Measurements from ENCODE around the gene FBXO15.

Gene FBXO15

DNA sequence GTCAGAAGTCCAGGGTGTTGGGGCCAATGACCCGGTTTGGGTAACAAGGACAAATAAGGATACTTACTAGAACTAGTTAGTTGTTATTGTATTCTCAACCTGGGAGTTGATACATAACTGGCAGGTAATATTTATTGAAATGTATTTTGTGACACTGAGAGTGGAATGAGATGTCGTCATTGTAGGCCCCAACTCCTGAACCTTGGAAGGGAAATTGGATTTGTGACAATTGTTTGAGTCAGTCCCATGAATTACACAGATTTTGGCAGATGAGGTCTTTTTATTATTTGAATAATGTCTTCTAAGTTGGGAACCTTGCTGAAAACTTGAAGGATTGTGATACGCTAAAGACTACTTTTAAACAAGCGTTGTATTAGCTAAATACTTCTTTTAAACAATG, 5.7 kb upstream of the FBXO15 start:
- no peak for DNase-seq (ENCODE audit: low read depth)

DNA sequence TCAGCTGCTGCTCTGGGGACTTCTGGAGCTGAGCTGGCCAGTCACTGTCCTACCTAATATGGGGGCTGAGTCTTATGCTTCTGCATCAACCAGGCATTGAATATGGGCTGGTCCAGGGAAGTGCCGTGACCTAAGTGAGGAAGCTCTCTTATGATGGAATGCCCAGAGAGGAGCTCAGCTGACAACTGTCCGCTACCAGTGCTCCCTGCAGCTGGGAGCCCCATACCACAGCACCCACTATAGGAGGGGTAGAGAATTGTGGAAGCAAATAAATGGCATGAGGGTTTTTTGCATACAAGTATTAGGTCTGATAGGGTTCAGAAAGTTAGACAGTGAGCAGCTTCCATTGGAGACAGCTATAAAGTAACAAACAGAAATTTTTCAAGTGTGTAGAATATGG, 5.2 kb upstream of the FBXO15 start:
- DNase-seq (ENCODE audit: low read depth): no peak

DNA sequence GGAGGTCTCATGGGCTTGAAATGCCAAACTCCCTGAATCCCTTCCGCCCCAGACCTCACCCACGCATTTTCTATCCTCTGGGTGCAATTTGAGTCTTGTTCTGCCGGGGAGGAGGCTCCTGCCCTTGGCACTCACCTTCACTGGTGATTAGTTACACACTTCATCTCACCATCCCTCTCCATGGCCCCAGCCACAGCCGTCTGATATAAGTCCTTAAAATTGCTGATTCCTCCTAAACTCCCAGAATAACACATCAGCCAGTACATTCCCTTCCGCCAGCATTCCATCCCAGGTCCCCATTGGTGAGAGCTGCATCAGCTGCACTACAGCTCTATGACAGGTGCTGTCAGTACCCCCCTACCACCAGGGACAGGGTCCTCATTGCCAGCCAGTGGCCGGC, 4.6 kb upstream of the FBXO15 start:
- DNase-seq (ENCODE audit: low read depth): no peak

DNA sequence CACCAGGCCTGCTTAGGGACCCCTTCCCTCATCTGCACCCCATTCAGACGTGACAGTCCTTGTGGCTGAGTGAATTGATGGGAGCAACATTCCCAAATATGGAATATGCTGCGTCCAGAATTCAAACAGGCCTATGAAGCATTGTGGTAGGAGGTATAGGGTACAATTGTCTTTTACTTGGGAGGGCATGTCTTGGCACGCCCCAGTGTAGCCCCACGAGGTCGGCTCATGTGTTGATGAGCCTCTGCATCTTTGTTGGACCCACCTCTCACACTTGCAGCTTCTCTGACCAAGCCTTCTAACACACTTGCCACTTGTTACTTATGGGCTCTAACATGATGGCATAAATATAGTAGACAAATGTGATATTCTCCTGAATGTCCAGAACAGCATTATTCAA, 2.2 kb upstream of the FBXO15 start:
- no peak for DNase-seq (ENCODE audit: low read depth)

DNA sequence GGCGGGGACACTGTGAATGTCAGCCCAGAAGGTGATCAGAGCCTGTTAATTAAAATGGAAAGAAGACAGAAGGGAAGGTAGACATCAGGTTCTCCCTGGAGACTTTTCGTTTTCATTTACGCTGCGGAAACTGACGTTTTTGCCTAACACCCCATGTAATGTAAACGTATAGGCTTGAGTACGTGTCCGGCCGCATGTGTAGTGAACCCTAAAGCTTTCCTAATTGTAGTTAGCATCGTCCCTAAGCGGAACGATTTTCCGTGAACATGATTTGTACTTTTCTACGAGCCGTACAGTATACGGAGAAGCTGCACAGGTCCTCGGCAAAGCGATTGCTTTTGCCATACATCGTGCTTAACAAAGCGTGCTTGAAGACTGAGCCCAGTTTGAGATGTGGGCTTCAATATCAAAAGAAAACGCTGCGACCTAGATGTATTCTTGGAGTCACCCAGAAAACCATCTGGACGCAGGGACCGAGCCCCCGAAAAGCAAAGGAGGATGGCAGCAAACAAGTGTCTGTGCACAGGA, 973 bp upstream of the FBXO15 start:
- no peak for DNase-seq (ENCODE audit: low read depth)

DNA sequence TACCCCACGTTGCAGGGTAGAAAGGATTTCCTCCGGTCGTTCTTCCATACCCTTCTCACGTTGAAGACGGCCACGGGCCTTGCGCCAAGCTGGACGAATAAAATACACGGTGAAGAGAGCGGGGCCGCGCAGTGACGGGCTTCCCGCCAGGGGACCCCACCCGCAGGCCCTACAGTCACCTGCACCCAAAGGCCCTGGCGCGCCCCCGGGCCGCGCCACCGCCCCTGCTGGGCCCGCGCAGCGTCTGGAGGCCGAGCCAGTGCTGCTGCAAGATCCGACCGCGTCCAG, 199 bp downstream of the FBXO15 start:
- DNase-seq (ENCODE audit: low read depth): no peak

DNA sequence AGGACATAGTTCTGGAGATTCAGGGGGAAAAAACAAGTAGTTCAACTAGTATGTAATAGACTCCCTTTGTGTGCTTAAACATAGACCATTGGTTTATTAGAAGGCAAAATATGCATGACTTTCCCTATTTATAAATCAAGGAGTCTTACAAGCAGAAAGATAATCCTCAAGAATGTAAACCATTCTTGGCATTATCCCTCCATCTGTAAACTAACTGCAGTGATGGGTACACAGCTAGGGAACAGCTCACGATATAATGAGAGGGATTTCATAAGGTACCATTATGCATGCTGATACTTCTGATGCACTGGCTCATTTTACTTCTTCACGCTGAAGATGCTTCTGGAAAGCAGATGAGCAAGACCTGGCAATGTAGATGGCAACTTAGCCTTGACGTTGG, 878 bp downstream of the FBXO15 start:
- DNase-seq (ENCODE audit: low read depth): no peak

DNA sequence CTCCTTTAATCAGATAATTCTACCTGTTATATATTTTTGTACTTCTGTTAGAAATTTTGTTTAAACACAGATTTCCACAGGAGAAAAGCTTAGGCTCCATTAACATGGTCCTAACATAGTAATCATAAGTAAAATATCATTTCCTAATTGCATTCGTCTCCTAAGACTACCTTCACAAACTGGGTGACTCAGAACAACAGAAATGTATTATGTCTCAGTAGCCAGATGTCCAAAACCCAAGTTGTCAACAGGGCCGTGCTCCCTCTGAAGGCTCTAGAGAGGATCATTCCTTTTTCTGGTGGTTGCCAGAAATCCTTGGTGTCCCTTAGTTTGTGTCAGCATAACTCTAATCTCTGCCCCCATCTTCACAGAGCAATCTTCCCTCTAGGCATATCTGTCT, 5.4 kb downstream of the FBXO15 start:
- DNase-seq (ENCODE audit: low read depth): no peak

DNA sequence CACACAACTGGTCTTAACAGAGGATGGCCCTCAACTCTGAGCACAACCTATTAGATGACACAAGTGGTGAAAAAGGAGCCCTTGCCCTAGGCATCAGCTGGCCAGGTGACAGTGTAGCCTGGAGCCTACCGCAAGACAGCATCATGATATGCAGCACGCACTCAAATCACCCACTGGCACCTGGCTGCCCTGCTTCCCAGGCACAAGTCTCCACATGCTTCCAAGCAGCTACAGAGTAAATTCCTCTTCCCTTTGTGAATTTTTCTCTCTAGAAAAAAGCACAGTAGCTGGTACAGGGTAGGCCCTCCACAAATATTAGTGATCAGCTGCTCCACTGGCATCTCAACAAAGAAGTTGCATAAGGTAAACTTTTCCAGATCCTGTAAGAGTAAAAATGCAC, 6.0 kb downstream of the FBXO15 start:
- no peak for DNase-seq (ENCODE audit: low read depth)

DNA sequence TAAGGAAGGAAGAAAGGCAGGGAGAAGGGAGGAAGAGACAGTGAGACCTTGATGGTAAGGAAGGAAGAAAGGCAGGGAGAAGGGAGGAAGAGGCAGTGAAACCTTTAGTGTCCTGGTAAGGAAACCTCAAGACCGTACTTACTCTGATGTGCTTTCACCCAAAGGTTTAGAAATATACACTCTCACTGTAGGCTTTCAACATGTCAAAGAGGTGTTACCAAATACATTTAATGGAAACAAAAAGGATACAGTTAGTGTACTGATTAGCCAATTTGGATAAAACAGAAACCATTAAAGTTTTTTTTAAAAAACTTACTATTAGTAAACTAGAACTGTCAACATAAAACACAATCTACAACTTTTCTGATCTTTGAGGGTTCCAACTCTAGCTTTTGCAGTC, 7.1 kb downstream of the FBXO15 start:
- DNase-seq (ENCODE audit: low read depth): no peak

DNA sequence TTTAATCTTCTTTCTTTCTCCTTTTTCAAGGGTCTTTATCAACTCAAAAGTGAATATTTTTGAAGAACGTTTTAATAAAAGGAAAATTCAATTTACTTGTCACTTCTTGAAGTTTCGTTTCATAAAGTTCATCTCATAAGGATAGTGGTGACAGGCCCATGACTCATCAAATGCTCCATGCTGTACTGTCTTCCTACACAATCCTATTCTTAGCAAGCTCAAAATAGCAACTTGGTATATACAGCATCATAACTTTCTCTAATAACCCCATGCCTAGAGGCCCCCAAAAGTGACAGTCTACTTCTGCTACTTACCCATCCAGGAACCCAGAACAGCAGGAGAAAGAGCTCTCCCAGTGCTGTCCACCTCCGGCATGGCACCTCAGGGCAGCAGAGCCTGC, 7.7 kb downstream of the FBXO15 start:
- DNase-seq (ENCODE audit: low read depth): no peak

DNA sequence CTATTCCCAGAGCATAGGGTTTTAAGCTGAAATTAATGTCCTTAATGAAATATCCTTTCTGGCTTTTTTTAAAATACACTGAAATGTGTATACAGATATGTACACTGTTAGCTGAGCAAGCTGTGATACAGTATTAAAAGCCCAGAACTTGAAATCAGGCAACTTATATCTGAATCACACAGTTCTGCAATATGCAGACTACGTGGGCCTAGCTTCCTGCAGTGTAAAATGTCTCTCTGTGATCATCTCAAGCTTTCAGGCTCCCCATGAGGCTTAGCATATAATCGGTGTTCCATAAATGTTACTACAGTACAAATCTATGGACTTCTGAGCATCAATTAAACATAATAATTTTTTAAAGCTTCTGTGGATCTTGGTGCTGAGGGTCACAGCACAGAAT, 8.2 kb downstream of the FBXO15 start:
- no peak for DNase-seq (ENCODE audit: low read depth)

DNA sequence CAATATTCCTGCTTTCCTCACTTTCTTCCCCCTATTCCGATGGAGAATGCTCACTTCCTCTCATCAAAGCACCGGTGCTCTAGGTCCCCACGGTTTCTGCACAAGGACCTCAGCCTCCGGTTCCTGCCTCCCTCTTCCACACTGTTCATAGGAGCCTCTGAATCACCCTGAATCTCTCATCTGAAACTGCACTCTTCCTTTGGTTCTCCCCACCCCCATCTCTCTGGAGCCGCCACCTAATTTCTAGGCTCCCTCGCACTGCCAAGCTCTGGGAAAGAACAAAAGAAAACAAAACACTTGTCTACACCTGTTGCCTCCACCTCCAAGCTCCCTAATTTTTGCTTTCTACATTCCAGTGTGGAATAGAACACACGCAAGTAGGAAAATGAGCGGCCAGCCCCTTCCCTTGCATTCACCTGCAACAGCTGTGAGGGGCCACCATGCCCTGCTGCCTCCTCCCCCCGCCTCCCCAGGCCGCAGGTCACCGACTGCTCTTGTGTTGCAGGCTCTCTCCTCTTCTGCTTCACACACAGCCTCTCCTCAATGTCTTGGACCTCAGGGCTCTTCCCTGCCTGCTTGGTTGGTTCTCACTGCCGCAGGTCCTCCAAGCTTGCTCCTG, 9.6 kb downstream of the FBXO15 start:
- DNase-seq (ENCODE audit: low read depth): no peak

DNA sequence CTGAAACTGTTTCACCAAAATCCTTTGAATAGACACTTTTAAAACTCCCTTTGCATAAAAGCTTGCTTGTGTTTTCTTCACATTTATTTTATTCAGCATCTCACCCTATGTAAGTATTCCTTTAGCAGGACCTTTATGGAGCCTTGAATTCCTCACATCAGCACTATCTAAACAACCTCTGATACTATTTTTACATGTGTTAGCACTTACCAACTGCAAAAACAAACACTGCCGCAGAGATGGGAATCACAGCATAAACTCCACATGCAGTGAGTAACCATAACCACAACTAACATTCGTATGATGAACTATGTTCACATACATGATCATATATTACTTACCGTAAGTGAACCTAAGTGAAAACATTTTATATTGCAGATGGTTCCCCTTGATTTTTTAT, 15.4 kb downstream of the FBXO15 start:
- no peak for DNase-seq (ENCODE audit: low read depth)

DNA sequence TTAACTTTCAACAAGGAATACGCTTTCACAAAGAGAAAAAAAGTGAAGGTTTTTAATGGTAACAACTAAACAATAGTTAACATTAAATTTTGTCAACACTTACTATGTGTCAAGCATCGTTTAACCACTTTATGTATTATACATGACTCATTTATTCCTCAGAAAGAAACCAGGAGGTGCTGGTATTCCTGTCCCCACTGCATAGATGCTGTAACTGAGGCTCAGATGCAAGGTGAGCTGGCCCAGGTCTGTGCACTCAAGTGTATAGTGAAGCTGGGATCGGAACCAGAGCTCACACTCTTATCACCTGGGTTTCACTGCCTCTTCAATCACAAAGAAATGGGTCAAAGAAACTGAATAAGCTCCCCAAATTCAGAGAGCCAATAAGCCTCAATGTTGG, 16.5 kb downstream of the FBXO15 start:
- DNase-seq (ENCODE audit: low read depth): no peak

DNA sequence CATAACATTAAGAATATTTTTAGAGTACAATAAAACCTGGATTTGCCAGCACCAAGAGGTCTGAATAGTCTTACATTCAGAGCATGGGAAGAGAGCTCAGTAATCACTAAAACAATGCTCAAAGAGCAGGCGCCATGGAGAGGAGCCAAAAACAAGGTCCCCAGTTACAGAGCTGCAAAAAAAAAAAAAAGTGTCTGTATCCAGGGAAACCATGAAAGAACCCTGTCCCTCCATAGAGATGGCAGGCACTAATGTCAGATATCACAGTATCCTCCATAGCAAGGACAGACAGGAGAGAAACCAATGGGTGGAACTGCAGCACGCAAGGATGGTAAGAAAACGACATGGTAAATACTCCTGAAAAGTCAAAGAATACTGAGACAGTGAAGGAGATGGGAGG, 19.5 kb downstream of the FBXO15 start:
- no peak for DNase-seq (ENCODE audit: low read depth)

DNA sequence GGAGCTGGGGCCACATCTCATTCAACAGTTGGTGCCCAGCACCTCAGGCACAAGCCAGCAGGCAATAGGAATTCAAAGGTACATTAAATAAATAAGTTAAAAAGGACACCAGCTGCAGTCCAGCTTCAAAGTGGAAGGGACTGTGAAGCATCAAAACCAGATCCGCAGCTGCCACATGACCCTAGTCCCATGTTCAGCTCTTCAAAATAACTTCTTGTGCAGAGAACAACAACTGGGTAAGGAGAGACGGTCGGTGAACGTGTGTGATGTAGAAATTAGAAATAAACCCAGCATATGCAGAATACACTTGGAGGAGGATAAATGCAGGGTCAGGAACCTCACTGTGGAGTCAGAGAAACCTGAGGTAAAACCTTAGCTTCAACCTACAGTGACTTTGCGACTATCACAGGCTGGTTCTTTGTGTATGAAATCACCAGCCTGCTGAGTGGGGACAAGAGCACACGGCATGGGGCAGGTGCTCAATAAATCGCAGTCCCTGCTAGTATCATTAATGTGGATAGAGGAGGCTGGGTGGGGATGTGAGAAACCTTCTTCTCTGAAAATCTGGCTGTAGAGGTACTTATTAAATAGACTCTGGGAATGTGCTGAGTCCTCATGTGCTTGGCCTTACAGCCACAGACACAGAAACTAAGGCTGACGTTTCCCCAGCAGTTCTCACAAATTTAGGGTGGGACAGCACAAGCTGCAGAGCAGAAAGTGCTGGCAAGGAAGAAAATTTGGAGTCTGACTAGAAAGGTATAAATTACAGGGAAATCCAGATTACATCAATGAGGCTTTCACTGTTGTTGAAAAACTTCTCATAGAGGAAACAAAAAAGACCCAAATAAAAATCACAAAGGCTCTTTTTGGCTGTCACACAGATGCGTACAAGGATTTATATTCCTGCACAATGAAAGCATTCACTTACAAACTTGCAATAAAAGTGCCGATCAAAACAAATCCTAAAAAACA, 20.7 kb downstream of the FBXO15 start:
- DNase-seq (ENCODE audit: low read depth): no peak

DNA sequence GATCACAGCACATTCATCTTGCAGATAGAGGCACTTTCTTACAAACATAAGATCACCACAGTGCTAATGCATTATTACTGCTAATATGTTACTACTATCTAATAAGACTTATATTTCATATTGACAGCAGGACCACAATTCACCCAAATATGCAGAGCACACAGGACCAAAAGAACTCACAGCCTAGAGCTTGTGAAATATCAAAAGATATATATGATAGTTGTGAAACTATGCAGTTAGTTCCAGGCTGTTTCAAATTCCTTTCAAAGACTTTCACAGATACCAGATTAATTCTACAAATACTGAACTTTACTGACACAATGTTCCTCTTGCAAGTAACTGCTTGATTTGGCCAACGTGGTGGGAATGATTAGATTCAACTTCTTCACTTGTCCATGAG, 23.0 kb downstream of the FBXO15 start:
- DNase-seq (ENCODE audit: low read depth): no peak

DNA sequence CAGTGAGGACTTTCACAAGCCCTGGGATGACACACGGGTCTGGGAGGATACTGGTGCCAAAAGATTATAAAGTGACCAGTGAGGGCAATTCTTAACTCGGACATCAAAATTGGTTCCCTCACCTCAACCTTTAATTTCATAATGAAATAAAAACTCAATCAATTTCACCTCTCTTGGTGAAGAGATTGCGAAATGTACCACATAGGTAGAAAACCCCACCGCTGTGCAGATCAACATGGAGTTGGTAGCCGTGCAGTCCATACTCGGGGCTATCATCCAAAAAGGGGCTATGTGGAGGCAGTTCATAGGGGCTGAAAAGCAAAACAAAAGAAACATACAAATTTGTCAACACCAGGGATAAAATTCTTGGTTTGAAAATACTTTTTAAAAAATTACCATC, 24.4 kb downstream of the FBXO15 start:
- DNase-seq (ENCODE audit: low read depth): no peak

DNA sequence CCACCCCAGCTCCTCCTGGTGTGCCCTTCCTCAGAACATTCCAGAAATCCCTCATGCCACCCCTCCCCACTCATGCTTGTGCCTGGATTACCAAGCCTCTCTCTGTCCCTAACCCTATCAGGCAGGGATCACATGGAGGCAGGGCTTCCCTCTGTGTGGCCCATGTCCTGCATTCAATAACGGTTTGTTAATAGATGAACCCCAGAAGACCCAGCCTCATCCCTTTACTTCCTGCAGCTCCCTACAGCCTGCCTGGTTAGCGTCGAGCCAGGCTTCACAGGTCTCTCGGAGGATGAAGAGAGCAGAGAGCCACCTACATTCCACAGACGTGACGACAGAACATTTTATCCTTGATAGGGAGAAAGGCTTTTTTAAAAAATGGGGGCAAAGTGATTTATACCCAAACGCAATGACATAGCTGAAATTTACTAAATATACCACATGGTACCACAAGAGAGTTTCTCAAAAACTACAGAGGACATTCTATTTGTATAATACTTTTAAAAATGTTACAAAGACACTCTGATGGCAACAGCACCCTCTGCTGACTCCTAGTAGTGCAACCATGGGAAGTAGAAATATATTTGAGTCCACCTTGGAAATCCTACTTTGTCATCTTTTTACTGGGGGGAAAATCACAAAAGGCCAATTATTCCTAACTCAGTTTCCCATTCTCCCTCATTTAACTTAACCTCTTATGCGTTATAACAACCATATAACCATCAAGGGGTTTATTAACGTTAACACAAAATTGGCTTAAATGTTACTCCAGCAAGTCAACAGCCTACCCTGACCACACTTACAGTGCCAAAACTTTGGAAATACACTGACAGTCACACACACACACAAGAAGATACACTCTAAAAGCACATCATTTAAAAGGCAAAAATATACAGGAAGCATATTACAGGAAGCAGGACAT, 30.7 kb downstream of the FBXO15 start:
- no peak for DNase-seq (ENCODE audit: low read depth)

DNA sequence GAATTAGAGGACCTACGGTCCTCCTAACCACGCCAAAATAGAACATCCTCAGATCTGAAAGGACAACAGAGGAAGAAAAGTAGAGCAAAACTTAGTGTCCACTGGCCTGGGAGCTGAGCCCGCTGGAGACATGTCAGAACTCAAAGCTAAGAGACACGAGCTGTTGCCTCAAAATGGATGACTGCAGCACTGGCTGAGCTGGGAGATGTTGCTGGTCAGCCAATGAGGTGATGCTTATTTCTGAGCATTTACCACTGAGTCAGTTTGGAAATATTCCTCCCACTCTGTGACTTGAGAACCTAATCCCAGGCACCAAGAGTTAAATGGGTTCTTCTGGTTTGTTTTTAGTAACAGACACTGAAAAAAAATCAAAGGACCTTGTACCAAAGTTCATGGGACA, 32.6 kb downstream of the FBXO15 start:
- DNase-seq (ENCODE audit: low read depth): no peak

DNA sequence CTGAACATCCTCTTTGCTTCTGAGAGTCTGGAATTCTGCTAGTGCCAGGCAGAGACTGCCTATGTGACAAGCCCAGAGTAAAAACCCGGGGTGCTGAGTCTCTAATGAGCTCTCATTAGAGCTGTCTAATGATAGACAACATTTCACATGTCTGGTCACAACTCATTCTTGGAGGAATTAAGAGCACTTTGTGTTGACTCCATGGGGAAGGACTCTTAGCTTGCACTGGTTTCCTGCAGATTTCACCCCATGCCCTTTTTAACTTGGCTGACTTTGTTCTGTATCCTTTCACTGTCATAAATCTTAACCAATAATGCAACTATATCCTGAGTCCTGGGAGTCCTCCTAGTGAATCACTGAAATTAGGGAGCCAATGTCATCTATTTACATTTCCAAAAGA, 33.5 kb downstream of the FBXO15 start:
- no peak for DNase-seq (ENCODE audit: low read depth)

DNA sequence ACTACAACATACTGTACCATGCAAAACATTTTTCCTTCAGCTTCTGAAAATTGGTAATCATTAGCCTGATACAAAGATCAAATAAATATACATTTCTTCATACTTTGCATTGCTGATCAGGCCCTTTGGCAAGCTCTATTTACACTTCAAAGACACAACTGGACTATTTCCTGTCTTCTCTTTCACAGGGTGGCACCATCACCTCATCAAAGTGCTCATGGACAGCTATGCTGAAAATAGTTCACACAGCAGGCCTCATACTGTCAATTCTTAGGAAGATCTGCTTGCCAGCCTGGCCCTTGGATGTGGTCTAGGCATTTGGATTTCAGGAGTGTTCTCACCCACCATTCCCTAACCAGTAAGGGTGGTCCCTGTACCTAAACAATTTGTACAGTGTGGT, 33.9 kb downstream of the FBXO15 start:
- no peak for DNase-seq (ENCODE audit: low read depth)

Data from HS-5 (cell line).